Measurements from ENCODE around the gene MAN1C1. TPM values are rescaled to one million over a fixed set of nuclear protein-coding genes. Genes with fewer than 3 reads are reported as not detected.
"Not testable (repeated sequence)": the region's sequence is repeated elsewhere in the genome, so short reads cannot be mapped to it uniquely, and the experiment has no call there.

MAN1C1 gene
- total RNA-seq, 1 donor from 2014 or later: 2.6 TPM

DNA sequence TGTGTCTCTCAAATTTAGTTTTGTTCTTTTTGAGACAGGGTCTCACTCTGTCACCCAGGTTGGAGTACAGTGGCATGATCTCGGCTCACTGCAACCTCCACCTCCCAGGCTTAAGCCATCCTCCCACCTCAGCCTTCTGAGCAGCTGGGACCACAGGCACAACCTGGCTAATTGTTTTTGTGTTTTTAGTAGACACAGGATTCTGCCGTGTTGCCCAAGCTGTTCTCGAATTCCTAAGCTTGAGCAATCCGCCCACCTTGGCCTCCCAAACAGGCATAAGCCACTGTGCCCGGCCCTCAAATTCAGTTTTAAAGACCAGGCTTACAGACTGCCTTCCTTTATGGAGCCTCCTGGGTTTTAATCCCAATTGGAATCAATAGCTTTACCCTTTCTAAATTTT lies 99.7 kb downstream of the MAN1C1 start:
- ATAC-seq: no peak

- no peak for ATAC-seq
Observed at GRCh38 chr1:25718732-25719131, 102.1 kb downstream of the MAN1C1 start.

DNA sequence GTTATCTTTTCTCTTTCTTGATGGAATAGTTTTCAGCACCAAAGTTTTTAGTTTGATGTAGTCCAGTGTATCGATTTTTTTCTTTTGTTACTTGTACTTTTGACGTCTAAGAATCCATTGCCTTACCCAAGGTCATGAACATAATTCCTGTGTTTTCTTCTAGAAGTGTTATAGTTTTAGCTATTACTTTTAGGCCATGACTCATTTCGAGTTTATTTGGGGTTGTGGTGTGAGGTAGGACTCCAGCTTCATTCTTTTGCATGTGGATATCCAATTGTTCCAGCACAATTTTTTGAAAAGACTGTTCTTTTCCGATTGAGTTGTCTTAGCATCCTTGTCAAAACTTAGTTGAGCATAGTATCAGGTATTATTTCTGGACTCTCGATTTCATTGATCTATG lies 104.0 kb downstream of the MAN1C1 start:
- ATAC-seq: no peak

DNA sequence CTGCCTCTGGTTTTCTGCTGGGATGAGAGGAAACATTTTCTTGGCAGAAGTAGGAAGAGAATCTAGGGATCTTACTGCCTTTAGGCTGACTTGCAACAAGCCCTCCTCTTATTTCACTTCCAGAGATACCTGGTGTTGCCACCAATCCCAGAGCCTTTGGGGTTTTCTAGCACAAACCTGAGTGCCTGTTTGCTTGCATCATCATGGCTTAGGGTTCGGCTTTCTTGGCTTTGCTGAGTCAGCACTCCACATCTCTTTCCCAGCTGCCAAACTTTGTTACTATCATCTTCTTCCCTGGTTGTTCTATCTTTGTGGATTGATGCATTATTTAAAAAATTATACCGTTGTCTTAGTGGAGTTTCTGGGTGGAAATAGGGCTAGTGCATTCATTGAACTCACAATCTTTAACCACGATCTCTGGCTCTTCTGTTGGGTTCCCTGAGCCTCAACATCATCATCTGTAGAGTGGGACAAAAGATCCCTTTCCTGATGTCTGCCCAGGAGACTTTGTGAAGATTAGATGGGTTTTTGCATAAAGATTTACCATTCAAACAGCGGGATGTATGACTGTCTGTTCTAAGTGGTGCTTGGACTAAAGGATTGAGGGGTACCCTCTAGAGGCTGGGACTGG lies 106.8 kb downstream of the MAN1C1 start:
- ATAC-seq: no peak

GRCh38 chr1:25724201-25724600 lies 107.6 kb downstream of the MAN1C1 start:
- ATAC-seq: peak; percentile 96

DNA sequence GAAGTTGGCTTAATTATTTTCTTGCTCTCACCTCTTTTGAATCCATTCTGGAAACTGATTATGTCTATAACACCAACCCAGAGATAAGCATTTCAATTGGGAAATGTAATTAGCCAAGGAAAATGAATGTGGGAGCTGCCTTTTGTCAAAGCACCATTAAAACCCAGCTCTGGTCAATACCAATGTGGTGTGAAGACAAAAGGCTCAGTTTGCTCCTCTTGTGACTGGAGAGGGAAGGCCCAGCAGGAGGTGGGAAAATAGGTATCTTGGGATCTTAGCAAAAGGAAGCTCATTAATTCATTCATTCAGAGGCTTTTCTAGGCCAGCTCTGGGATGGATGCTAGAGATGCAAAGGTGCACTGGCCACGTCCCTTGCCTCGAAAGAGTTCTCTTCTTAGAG lies 108.4 kb downstream of the MAN1C1 start:
- no peak for ATAC-seq

DNA sequence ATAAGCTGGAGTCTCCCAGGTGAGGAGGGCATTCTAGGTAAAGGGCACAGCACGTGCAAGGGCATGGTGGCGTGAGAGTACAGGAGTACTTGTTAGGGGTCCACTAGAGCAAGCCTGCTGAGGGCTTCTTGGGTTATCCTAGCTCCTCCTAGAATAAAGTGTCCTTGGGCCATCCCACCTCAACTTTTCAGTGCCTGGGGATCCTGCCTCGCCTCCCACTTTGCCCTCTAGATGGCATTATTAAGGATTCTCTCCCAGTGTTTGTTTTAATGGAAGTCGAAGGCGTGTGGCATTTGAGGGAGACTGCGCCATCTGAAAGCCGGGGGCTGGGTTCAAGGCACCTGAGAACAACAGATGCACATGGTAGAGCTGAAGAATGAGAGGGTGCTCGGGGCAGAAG lies 108.9 kb downstream of the MAN1C1 start:
- ATAC-seq: no peak

DNA sequence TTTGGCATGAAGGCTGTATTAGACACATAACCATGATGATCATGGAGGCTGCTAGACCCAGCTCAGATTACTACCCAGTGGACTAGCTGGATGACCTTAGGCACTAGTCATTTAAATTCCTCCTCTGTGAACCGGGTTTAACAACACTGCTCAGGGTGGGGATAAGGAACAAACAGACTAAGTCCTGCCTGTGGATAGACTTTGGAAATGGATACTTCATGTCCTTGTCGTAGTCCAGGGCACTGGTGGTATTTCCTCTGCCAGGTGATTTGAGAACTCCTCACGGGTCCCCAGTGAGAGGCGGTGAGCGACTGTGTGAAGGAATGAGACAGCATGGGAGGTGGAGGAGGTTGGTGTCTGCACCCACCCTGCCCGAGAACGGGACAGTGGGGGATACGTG lies 110.5 kb downstream of the MAN1C1 start:
- no peak for ATAC-seq

DNA sequence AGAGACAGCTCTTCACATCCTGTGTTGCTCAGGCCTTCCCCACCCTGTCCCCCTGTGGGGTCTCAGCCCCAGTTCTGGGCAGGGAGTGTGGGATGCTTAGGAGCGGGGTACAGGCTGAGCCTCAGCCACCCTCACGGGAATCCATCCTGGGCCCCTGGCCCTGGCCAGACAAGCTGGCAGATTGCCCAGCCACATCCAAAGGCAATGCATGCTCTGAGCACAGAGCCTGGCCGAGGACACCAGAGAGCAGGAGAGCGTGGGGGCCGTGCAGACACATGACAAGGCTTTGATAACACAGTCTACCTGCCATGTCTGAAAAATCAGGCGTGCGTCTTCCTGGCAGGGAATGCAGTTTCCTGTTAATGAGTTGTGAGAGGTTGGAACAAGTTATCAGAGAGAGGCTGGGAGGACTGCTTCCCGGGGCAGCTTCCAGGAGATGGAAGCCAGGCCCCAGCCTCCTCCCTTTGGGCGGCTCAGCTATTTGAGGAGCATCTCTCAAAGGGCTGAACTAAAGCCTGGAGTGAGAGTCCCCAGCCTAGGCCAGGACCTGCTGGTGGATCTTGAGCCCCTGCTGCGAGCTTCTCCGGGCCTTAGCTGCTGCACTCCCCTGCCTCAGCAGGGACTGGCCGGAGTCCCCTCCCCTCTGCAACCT lies 111.2 kb downstream of the MAN1C1 start:
- no peak for ATAC-seq

DNA sequence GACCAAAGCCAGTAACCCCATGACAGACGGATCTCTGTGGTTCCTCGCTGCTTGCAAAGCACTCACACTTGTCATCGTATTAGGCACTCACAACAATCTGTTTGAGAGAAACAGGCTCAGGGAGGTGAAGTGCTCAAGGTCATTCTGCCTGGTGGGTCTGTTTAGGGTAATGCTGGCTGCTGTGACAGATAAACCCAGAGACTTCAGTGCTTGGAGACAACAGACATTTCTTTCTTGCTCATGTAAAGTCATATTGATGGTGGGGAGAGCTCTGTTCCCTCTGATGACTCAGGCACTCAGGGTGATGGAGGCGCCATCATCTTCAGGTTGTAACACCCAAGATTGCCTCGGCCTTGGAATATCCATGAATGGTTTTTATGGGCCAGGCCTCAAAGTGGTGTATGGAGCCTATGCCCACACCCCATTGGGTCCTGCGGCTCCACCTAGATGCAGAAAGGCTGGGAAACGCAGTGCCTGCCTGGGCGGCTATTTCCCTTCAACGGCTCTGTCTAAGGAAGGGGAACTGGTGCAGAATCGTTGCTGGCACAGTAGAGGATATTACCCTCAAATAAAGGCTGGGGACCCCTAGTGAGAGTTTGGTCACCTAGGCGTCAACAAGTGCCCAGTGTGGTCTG lies 111.8 kb downstream of the MAN1C1 start:
- no peak for ATAC-seq

DNA sequence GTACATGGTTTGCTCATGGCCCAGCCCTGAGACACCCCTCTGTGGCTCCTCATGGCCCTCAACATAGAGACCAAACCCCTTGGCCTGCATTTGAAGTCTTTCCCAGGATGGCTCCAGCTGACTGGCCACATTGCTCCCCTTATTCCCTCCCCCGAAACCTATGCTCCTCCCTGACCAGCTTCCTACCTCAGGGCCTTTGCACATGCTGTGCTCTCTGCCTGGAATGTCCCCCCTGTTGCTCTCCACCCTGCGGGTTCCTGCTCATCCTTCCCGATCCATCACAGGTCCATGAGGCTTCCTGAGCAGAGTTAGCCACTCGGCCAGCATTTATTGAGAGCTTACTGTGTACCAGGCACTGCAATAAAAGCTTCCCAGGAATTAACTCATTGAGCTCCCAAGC lies 112.5 kb downstream of the MAN1C1 start:
- no peak for ATAC-seq

GRCh38 chr1:25729790-25730644 lies 113.4 kb downstream of the MAN1C1 start:
- no peak for ATAC-seq

- ATAC-seq: no peak
Observed at GRCh38 chr1:25731148-25731547, 114.6 kb downstream of the MAN1C1 start.

DNA sequence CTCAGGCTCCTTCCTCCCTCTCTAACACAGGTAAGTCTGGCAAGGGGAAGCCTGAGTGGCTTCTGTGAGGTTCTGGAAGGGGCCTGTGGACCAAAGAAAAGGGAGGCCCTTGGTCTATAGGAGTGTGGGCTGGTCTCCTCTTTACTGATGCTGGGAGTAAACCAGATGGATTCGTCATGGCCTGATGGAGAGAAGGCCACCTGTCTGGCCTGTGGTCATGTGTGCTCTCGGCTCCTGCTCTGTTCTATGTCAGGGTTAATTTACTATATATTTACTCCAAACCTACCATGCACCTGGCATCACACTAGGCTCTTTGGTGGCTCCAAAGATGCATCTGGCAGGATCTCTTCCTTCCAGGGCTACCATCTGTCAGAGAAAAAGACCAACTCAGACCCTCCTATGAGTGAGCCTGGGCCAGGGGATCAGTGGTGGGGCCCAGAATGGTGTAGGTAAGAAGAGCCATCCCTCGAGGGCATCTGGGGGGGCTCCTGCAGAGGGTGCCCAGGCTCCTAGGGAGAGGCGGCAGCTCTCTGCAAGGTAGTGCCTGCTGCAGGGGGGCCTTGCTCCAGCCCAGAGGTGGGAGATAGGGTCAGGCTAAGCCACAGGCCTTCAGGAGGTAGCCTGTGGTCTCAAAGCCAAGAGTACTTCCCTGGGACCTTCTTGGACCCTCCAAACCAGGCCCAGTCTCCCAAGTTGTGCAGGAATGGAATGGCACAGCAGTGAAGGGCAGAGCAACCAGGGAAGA lies 115.2 kb downstream of the MAN1C1 start:
- ATAC-seq: no peak

DNA sequence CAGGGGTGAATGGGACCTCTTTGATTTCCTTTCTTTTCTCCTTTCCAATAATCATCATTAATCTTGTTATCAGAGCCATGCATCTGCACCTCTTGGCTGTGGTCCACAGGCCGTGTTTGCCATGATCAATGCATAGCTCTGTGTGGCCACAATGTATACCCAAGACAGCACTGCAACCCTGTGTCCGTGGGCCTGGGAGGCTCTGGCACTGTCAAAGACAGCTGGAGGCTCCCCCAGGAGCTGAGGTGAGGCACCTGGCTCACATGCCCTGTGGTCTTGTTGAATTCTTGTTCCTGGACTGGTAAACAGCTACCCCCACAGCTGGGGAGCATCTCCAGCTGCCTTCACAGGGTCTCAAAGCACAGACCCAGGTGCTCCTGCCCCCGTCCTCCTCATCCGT lies 116.2 kb downstream of the MAN1C1 start:
- no peak for ATAC-seq

GRCh38 chr1:25733271-25733670 lies 116.7 kb downstream of the MAN1C1 start:
- no peak for ATAC-seq

- not testable (repeated sequence) for ATAC-seq
Observed at GRCh38 chr1:25734991-25735390, 118.4 kb downstream of the MAN1C1 start.

GRCh38 chr1:25735956-25736529 lies 119.5 kb downstream of the MAN1C1 start:
- ATAC-seq: peak; percentile 24

DNA sequence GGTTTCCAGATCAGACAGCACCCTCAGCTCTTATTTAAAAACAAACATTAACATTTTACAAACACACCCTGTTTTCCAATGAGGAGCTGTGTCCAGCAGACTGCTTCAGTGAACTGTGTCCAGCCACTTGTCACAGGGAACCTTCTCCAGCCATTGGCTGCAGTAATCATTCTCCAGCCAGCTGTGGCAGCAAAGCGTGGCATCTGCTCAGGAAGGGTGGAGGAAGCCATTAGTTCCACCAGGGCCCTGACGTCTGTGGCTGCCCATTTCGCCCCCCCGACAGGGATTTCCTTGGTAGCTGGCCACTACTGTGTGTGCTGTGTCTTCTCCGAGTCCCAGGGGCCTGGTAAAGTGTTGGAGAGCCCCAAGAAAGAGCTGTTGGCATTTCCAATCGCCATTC lies 120.5 kb downstream of the MAN1C1 start:
- no peak for ATAC-seq

- no peak for ATAC-seq
Observed at GRCh38 chr1:25738499-25738898, 121.9 kb downstream of the MAN1C1 start.

DNA sequence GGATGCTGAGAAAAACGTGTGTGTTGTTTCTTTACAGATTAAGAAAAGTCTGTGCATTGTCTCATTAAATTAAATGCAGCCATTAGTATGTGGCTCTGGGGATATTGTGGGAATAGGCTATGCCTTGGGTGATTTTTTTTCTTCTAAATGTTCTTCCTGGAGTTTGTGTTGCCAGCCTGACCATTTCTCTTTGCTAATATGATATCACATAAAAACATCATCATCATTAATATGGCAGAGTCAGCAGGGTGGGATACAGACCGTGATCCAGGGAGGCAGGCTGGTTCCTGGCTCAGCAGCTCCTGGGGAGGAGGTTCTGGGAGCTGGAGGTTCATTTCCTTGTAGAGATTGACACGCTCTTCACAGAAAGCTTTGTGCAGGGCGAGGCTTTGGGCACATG lies 122.8 kb downstream of the MAN1C1 start:
- ATAC-seq: no peak

DNA sequence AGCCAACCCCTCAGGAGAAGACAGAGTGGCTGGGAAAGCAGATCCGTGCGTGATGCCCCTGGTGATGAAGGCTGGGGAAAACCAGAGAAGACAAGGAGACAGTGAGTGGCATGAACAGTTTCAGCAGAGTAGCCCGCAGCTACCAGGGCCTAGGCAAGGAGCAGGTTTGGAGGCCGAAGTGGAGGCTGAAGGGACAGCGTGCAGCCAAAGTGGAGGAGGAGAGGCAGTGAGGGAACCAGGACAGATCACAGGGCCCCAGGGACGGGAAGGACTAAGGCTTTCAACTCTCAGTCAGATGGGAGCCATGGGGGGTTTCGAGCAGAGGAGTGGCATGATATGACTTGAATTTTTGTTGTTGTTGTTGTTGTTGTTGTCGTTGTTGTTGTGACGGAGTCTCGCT lies 123.5 kb downstream of the MAN1C1 start:
- no peak for ATAC-seq

All from esophagus mucosa (tissue), 1 donor.